GM10847 (cell line): ENCODE measurements around the gene PAX8.

Experiments used
- POLR2A ChIP-seq: IDR thresholded peaks from 2 replicates; pipeline ENCODE4 v1.6.1; 2011; ENCODE audit not compliant: insufficient read length; ENCODE audit errors: extremely low read depth

The PAX8 gene

DNA sequence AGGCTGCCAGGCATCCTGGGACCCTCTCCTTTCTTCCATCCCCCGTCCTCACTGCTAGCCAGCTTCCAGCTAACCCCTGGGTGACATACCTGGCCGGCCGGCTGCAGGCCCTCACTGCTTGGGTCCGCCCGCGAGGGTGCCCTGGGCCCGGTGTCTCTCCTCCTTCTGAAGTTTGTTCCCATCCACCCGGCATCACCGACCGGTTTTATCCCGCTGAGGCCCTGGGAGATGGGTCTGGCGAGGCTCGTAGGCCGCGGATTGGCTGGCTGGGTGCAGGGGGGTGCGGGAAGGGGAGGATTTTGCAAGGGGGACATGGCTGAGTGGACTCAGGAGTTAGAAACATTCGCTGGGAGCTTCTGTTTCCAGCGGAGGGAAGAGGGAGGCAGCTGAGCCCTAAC, at the start of gene PAX8:
PAX8 (minus strand) TSS at position 180 of the 398 bp plus-strand sequence. CDS start 527 bp downstream, outside the sequence.
- TF ChIP-seq POLR2A = no peak

- no peak for TF ChIP-seq POLR2A
Observed at GRCh38 chr2:113328043-113328442, 49.3 kb upstream of the PAX8 start.

DNA sequence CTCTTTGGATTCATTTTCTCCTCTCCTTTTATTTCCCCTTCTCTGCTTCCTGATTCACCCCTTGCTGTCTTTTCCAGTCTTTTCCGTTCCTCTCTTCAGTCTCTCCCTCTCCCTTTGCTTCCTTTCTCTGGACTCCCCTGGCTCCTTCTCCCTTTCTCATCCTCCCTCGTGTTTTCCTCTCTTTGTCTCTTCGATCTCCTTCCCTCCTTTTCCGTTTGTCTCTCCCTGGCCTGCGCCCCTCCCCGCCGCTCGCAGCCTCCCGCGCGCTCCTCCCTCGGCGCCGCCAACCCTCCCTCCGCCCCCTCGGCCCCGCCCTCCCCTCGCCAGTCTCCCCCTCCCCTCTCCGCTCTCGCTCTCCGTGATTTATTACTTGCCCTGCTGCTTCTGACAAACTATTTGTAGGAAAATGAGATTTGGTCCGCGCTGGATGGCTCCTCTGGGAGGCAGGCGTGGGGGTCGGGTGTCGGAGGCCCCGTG, 46.0 kb upstream of the PAX8 start:
- TF ChIP-seq POLR2A = no peak

DNA sequence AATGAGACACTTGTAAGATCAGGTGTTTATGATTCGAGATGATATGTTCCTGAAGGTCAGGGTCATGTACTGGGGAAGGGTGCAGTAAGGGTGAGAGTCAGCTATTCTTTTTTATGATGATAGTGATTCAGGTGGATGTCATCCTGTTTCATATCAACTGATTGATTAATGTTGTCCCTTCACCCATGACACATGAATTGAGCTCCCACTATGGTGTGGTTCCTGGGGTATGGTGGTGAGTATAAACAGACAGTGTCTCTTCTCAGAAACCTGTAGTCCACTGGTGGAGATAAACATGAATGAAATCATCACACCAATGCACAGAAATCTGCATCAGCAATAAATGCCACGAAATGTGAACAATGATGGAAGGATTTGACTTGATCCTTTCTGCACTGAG, 37.4 kb upstream of the PAX8 start:
- no peak for TF ChIP-seq POLR2A

DNA sequence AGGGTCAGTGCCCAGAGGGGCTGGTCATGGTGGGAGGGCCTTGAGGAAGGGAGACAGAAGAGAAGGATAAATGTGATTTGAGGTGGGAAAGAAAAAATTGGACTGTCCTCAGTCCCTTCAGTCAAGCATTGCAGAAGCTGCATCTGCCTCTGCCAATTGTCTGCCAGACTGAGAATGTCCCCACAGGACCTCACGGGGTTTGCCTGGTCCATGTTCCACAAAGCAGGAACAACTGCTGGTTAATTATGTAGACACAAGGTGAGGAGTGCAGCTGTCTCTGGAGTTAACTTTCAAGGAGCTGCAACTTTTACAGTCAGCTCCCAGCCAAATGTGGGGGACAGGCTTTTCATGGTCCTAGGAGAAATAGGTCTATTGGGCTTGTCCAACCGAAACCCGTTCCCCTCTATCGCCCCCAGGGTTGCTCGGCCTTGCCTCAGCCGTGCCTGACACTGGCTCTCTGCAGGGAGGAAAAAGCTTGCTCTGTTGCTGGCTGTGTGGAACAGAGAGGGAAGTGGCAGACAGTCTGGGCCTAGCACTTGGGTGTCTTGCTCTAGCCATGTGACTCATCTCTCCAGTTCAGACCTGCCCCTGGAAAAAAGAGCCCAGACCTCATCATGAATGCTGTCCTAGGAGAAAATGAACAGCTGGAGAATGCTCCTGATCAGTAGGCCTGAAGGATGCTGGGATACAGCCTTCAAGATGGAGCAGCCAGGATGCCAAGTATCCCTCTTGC, 31.1 kb upstream of the PAX8 start:
- TF ChIP-seq POLR2A = no peak

DNA sequence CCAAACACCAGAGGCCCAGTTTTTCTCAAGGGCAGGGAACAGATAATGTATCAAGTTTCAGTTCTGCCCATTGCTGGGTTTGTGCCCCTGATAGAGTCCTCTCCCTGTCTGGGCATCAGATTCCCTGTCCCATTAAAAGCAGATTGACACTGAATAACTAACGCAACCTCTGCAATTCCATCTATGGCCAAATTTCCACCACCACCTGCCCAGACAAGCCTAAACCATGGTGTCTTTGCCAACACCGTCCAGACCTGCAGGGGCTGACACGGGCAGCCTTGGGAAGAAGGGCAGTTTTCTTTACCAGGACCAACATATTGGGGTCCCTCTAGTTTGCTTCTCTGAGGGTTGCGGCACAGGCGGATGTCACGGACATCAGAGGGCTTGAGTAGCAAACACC, 26.4 kb upstream of the PAX8 start:
- TF ChIP-seq POLR2A = no peak

GRCh38 chr2:113304702-113305101, 26.0 kb upstream of the PAX8 start:
- TF ChIP-seq POLR2A = no peak

GRCh38 chr2:113300281-113300680, 21.6 kb upstream of the PAX8 start:
- no peak for TF ChIP-seq POLR2A

- no peak for TF ChIP-seq POLR2A
Observed at GRCh38 chr2:113298176-113298575, 19.5 kb upstream of the PAX8 start.

DNA sequence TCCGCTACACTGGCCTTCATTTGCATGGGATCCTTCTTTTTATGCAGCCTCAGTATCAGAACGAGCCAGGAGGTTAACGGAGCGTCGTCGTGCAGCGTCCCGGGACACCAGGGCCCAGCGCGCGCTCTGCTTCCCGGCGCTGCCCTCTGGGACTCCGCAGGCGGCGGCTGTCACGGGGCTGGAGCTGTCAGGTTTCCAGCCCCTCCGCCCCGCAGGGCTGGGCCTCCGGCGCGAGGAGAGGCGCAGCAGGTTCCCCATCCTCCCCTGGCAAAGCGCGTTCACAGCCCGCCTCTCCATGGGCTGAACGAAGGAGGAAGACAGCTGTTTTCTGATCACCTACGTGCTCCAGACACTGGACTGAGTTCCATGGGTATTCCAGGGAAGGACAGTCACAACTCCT, 12.5 kb upstream of the PAX8 start:
- TF ChIP-seq POLR2A = no peak

DNA sequence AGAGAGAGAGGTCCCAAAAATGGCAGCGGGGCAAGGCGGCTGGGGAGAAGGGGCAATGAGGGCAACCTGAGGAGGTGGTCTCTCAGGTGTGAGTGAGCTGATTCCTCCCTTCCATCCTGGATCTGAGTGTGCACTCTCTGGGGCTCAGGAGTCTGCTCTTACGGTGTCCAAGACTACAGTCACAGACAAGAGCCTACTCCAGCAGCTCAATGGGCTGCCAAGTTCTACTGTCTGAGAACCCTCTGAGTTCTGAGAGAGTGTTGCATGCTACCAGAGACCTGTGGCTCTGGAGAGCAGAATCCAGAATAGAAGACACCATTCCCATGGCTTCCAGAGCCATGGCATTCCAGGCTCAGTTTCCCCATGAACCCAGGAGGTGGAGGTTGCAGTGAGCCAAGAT, 7.1 kb upstream of the PAX8 start:
- no peak for TF ChIP-seq POLR2A

DNA sequence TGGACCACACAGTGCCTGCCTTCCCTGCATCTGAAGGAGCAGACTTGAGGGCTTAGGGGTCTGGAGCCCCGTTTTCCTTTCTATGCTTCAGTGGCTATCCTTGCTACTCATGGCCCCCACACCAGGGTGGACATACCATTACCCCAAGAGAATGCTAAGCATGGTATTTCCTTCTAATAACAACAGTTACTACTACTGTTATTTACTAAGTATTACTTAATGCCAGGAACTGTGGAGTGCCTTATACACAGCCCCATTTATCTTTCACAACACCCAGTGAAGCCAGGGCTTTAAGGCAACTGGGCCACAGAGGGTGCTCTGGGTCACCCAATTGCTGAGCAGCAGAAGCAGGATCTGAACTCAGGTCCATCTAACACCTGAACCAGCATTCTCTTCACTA, 5.8 kb upstream of the PAX8 start:
- no peak for TF ChIP-seq POLR2A

DNA sequence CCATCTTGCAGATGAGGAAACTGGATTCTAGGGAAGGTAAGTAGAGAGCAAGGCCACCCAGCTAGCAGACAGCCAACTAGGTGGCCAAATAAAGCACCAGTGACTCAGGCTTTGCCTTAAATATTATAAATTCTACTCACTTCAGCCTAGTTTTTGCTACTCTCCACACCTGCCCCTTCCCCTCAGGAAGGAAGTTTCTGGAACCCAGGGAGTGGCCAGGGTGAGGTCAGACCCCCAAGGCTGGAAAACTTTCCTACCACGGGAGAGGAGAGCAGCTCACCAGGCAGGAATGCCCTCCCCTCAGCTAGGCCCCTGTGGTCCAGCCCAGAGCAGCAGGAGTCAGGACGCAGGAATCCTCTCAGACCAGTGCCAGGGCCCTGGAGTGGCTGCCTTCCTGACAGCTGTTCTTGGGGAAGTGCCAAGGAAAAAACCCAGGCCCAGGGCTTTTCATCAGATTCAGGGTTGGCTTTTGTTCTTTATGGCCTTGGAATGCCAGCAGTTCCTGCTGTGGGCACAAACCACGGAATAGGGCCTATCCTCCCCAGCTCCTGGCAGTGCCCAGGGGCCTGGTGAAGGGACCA, 5.1 kb upstream of the PAX8 start:
- TF ChIP-seq POLR2A = no peak

DNA sequence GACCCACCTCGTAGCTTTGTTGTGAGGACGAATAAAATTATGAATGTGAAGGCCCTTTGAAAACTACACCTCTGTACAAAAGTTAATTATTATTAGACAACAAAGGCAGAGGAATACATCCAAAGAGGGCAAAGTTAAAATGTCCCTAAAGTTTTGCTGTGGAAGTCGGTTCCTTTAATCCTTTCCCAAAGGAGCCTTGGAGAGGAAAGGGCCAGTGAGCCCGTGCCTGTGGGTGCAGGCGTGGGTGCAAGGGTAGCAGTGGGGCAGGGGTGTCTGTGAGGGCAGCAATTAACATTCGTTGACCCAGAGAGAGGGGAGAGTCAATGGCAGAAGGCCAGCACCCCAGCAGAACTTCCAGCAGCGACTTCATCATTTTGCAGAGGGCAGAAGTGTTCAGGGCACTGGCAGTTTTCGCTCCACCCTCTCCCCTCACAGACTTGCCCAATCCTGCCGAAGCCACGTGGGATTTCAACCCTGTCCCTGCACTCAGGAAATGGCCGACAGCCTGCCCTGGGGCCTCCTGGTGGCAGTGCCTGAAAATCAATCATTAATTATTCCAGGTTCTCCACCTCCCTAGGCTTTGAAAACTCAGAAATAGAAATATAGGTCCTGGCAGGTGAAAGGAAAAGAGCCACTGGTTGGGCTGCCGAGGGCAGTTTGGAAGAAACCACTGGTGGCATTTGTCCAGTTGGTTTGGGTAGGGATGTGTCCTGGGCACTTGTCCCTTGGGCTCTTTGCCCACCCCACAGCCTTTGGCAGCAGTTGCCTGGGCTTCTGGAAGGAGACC, 4.2 kb upstream of the PAX8 start:
- no peak for TF ChIP-seq POLR2A

DNA sequence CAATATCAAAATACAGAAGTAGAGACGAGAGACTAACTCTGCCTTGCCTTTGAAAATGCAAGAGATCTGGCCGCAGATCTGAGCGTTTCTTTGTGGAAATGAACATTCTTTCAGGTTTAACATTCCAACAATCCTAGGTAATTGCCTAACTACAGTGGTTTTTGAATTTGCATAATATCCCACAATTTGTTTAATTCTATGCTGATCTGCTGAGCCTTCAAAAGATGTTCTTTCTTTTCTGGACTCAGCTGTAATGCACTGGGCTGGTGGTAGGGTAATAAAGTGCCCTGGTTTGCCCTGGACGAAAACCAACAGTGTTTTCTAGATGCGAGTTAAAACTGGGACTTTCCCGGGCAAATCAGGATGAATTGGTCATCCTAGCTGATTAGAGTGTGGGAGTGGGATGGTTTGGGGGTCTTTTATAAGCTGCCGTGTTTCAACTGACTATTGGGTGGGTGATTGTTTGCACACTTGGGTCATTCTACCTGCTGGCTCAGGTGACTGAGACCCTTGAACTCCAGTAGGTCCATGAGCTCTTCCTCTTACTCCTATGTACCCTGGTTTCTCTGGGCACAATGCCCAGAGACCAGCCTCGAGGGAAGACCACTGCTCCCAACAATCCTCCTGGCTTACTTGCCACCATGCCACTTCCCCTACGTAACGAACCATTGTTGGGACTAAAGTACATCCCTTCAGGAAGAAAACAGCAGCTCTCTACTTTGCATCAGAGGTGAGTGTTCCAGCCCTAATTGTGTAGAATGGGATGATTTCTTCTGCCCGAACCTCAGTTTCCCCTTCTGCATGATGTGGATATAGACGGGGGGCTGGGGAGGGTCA, 3.4 kb upstream of the PAX8 start:
- TF ChIP-seq POLR2A = no peak

GRCh38 chr2:113278073-113278741, 514 bp downstream of the PAX8 start:
- TF ChIP-seq POLR2A = no peak
